GM12873 (cell line): ENCODE results near the gene DEUP1.

Source experiments
- CTCF ChIP-seq: IDR thresholded peaks from 2 replicates; pipeline ENCODE4 v1.5.1; 2012; ENCODE audit warnings: low read depth, mild to moderate bottlenecking, moderate library complexity, low read length, control low read depth; ENCODE audit not compliant: insufficient read depth; ENCODE audit errors: missing control alignments

The DEUP1 gene

GRCh38 chr11:93324500-93324899 is 6.0 kb upstream of the DEUP1 start:
- no peak for TF ChIP-seq CTCF

GRCh38 chr11:93326681-93327080 is 3.9 kb upstream of the DEUP1 start:
- no peak for TF ChIP-seq CTCF

- no peak for TF ChIP-seq CTCF
These were observed 551 bp upstream of the DEUP1 start for GRCh38 chr11:93329936-93330445.

- no peak for TF ChIP-seq CTCF
These were observed 9.7 kb downstream of the DEUP1 start for GRCh38 chr11:93340223-93340622.

GRCh38 chr11:93344855-93345333 is 14.4 kb downstream of the DEUP1 start:
- TF ChIP-seq CTCF: no peak

GRCh38 chr11:93348930-93349329 is 18.4 kb downstream of the DEUP1 start:
- no peak for TF ChIP-seq CTCF

GRCh38 chr11:93350835-93351234 is 20.3 kb downstream of the DEUP1 start:
- TF ChIP-seq CTCF: no peak
